Frontal cortex (tissue), 4 donors: ENCODE data around the gene ANAPC10. TPM values are rescaled to one million over a fixed set of nuclear protein-coding genes. Genes with fewer than 3 reads are reported as not detected.
"Not testable (repeated sequence)": the region's sequence is repeated elsewhere in the genome, so short reads cannot be mapped to it uniquely, and the experiment has no call there.

Experiments
- DNase-seq, 2 donors: peaks; one replicate each; pipeline ENCODE4 v3.0.0; 2012; ENCODE audit warnings: low spot score in 2 of 2
- FAIRE-seq: peaks from 2 replicates; lab custom pipeline; 2012; peaks lifted over from hg19 to GRCh38; lab: Jason Lieb, UNC
- total RNA-seq: library from RNA; depleted of rRNA; stranded (reverse); fragments of >200 nt; gene quantifications from one replicate; pipeline ENCODE4 v1.2.3, GENCODE V29; 2014
- donor health status: control.
- donor health status: control.
- donor health status: control.

The ANAPC10 gene
- total RNA-seq, 1 donor from 2014 or later = 29.3 TPM

GRCh38 chr4:145014365-145014764, 83.6 kb downstream of the ANAPC10 start:
- no peak for DNase-seq
- no peak for FAIRE-seq

DNA sequence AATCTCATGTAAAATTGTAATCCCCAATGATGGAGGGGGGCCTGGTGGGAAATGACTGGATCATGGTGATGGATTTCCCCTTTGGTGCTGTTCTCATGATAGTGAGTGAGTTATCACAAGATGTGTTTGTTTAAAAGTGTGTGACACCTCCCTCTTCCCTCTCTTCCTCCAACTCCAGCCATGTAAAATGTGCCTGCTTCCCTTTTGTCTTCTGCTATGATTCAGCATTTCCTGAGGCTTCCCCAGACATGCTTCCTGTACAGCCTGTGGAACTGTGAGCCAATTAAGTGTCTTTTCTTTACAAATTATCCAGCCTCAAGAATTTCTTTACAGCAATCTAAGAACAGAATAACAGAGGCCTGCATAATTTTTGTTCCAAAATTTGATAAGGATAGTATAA, 85.2 kb downstream of the ANAPC10 start:
- DNase-seq (no peak), FAIRE-seq (no peak)

GRCh38 chr4:145011636-145012035, 86.4 kb downstream of the ANAPC10 start:
- FAIRE-seq (no peak), DNase-seq (no peak)

GRCh38 chr4:145010315-145010714, 87.7 kb downstream of the ANAPC10 start:
- not testable (repeated sequence) for FAIRE-seq

GRCh38 chr4:145003675-145004074, 94.3 kb downstream of the ANAPC10 start:
- FAIRE-seq (no peak), DNase-seq (no peak)

More at GRCh38 chr4:145010315-145010714, 87.7 kb downstream of the ANAPC10 start:
- DNase-seq = not testable (repeated sequence)

DNA sequence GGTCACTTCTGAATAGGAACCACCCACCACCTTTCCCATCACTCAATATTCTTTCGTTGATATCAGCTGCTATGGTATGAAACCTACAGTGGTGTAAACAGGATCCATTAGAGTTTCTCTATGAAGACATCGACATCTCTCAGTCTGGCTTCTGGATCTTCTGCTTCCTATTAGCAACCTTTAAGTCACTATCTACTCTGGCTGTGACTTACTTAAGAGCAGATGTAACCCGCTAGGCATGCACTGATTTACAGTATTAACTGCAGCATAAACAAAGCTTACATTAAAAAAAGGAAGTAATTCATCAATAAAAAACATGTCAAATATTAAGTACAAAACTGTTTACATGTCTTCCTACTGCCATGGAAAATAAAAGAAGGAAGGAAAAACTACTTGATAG, 96.4 kb downstream of the ANAPC10 start:
- FAIRE-seq = no peak
- DNase-seq = no peak

GRCh38 chr4:145000656-145001055, 97.3 kb downstream of the ANAPC10 start:
- not testable (repeated sequence) for DNase-seq, FAIRE-seq

DNA sequence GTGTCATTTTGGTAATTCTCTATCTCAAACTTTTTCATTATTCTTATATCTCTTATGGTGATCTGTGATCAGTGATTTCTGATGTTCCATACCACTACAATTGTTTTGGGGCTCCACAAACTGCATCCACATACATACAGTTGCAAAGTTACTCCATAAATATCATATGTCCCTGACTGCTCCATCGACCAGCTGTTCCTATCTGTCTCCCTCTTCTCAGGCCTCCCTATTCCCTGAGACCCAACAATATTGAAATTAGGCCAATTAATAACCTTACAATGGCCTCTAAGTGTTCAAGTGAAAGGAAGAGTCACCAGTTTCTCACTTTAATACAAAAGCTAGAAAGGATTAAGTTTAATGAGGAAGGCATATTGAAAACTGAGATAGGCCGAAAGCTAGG, 108.7 kb downstream of the ANAPC10 start:
- FAIRE-seq = no peak
- no peak for DNase-seq

DNA sequence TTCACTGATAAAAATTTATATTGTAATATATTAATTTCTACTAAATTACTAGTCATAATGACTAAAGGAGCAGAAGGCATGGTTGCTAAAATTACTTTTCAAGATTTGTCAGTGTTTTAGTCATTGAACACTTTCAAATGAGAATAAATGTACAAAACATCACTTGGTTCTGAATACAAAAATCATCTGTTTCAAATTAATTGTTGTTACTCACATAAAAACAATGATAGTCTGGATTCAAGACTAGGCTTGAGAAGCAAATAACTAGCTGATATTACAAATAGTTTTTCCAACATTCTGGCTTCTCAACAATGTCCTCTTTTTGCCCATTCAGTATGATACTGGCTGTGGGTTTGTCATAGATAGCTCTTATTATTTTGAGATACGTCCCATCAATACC, 112.5 kb downstream of the ANAPC10 start:
- FAIRE-seq (no peak), DNase-seq (no peak)

DNA sequence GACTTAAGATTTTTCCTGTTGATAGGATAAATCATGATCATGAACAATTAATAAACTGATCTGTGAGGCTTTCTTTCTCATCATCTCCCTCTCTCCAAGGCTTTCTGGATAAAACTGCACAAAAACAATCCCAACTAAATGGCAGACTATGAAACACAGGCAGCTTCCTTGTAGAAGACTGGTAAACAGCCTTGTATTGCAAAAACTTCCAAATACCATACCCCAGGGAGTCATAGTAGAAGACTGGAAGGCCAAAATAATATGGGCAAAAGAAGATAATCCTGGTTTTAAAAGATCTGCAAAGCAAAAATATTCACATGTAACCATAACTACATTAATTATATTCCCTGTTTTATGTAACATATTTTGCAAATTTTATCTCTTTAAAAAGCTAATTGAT, 113.0 kb downstream of the ANAPC10 start:
- DNase-seq = no peak
- no peak for FAIRE-seq

- no peak for FAIRE-seq
- DNase-seq = no peak
Observed at GRCh38 chr4:144984241-144984640, 113.8 kb downstream of the ANAPC10 start.

DNA sequence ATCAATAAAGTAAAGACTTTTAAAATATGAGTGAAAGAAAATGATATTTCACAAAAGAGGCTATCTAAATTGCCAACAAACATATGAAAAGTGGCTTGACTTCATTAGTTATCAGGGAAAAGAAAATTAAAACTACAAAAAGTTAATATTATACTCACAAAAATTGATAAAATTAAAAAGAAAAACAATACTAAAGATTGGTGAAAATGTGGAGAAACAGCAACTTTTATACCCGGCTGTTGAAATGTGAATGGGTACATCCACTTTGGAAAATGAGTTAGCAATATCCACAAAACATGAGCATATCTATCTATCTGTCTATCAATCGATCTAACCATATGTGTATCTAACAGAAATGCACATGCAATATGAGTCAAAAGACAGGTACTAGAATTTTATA, 122.3 kb downstream of the ANAPC10 start:
- FAIRE-seq (no peak), DNase-seq (no peak)

GRCh38 chr4:144970597-144970996, 127.4 kb downstream of the ANAPC10 start:
- no peak for DNase-seq
- no peak for FAIRE-seq

DNA sequence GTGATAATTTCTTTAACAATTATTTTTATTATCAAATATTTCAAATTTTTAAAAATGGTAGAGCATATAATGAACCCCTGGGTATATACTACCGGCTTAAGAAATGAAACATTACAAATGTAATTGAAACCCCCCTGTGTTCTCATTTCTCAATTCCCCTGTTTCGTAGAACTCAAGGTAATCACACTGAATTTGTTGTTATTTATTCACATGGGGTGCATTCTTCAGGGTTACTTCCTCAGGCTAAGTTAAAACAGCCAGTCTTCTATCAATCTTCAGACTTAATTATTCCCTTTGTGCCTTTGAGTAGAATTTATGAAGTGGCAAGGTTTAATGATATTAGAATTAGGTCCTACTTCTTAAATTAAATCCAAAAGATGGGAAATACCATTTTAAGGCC, 128.2 kb downstream of the ANAPC10 start:
- FAIRE-seq (no peak), DNase-seq (no peak)

GRCh38 chr4:144968606-144969005, 129.4 kb downstream of the ANAPC10 start:
- DNase-seq (no peak), FAIRE-seq (no peak)

DNA sequence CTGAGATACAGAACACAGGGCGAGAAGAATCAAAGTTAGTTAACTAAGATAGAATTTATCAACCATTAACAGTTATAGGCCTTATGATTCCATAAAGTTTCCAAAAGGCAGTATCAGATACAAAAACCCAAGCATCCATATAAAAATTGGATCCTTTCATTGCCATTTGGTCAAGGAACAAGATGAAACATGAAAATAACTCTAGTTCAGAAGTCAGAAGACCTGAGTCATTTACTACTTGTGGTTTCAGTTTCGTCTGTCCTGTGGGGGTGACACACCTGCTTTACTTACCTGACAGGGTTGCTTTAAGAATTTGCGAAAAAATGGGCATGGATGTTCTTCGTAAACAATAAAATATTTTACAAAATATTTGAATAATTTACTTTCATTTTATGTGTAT, 130.8 kb downstream of the ANAPC10 start:
- DNase-seq (no peak), FAIRE-seq (no peak)

DNA sequence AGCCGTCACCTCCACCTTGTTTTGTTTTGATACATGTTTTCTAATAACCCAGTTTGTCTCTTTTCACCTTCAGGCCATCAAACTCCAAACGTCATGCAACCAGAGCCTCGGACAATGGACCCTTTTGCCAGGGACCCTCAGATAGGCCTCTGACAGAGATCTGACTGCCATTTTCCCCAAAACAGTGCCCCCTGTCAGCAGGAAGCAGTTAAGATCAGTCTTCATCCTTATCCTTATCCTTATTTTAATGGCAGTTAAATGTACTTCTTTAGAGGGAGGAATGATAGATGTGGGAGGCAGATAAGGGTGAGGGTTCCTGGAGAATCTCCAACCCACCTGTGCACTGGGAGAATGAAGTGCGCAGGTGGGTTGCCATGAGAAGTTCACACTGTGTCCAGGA, 135.7 kb downstream of the ANAPC10 start:
- FAIRE-seq = no peak
- no peak for DNase-seq

GRCh38 chr4:144955104-144955503, 142.9 kb downstream of the ANAPC10 start:
- no peak for DNase-seq
- no peak for FAIRE-seq

GRCh38 chr4:144954230-144954629, 143.8 kb downstream of the ANAPC10 start:
- DNase-seq = no peak
- no peak for FAIRE-seq

DNA sequence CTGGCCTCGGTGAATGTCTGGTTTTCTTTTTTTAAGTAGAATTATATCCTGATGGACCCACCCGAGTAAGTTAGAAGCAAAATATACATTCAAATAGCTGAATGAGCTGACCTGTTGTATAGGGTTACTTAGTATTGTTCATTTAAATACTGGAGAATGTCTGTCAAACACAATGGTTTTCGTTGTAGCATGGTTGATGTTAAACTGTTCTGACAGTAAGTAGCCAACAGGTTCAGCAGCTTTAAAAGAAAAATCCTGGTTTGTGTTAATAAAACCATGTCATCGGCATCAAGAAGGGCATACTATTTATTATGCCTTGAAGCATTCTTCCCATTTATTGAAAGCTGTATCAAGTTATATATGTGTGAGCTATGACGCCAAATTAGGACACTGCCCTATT, 149.6 kb downstream of the ANAPC10 start:
- DNase-seq (no peak), FAIRE-seq (no peak)

- no peak for DNase-seq
- no peak for FAIRE-seq
Observed at GRCh38 chr4:144948009-144948408, 150.0 kb downstream of the ANAPC10 start.
